ENCODE data around the gene NKIRAS1. TPM values are rescaled to one million over a fixed set of nuclear protein-coding genes. Genes with fewer than 3 reads are reported as not detected.

NKIRAS1 gene
- 17.9 and 23.0 TPM in 2 replicates for total RNA-seq (2021)
- Bru-seq, nascent RNA, result percentile 71 among the genes with signal in this experiment
- percentile 71 among the genes with signal in this experiment for BruChase-seq, experiment 1, labeled RNA remaining after a 2-hour chase
- BruChase-seq, experiment 2, labeled RNA remaining after a 6-hour chase, result percentile 65 among the genes with signal in this experiment
- long read RNA-seq, transcript NKIRAS1-206 (5 exons, 2,014 nt), result major isoform, 35 of 56 reads
- long read RNA-seq, partial matches to known transcripts, result 2 of 56 reads
- long read RNA-seq, other reads (novel, unspliced or antisense), result 16 of 56 reads

- ChIA-PET CTCF (interaction anchor here (0.6 to 1.2 kb wide), 2 partner anchors 29 to 303 kb away, joined by 3 read pairs; no protein-coding TSS in a partner anchor), POLR2A (ENCODE audit: low non-redundant PET) (interaction anchor here (0.5 to 1.0 kb wide), 10 partner anchors 11 to 1539 kb away, joined by 3 to 20 read pairs (median 4); no protein-coding TSS in a partner anchor)
- intact Hi-C loops (cut with micrococcal nuclease; ENCODE audit: unreplicated experiment), result loop anchor here (2.0 to 10.0 kb wide), 2 partner anchors 74 to 318 kb away; no protein-coding TSS in a partner anchor
- no TSS peak for BruUV-seq (replicated peaks)
- Histone ChIP-seq H3K4me1 (ENCODE audit: insufficient read depth, low read length, poor library complexity, severe bottlenecking) (peaks cover 10% of the 10 kb centered on the region), H3K9me3 (ENCODE audit: low read depth, low read length, poor library complexity, severe bottlenecking) (no peaks in the 10 kb centered on the region), H3K4me3 (ENCODE audit: low read depth, low read length, poor library complexity, severe bottlenecking) (peak within 1 kb of the TSS; percentile 87), H3K27me3 (replicated peaks; ENCODE audit: insufficient read depth, low read depth, low read length, poor library complexity) (no peaks in the 10 kb centered on the region), H3K36me3 (ENCODE audit: insufficient read depth, low read length, poor library complexity, severe bottlenecking) (peaks cover 38% of the 10 kb centered on the region), H3K27ac (ENCODE audit: low read depth, low read length, poor library complexity, severe bottlenecking) (peak within 1 kb of the TSS; percentile 92)
- DNase-seq (ENCODE audit: low spot score), result peak; percentile 99
- no peak for TF ChIP-seq EZH2 (IDR thresholded peaks at IDR 0.05; ENCODE audit: borderline replicate concordance, low read depth, low read length, poor library complexity, severe bottlenecking)
- TF ChIP-seq, protein P1, sequence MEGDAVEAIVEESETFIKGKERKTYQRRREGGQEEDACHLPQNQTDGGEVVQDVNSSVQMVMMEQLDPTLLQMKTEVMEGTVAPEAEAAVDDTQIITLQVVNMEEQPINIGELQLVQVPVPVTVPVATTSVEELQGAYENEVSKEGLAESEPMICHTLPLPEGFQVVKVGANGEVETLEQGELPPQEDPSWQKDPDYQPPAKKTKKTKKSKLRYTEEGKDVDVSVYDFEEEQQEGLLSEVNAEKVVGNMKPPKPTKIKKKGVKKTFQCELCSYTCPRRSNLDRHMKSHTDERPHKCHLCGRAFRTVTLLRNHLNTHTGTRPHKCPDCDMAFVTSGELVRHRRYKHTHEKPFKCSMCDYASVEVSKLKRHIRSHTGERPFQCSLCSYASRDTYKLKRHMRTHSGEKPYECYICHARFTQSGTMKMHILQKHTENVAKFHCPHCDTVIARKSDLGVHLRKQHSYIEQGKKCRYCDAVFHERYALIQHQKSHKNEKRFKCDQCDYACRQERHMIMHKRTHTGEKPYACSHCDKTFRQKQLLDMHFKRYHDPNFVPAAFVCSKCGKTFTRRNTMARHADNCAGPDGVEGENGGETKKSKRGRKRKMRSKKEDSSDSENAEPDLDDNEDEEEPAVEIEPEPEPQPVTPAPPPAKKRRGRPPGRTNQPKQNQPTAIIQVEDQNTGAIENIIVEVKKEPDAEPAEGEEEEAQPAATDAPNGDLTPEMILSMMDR (conservative IDR thresholded peaks at IDR 0.05; ENCODE audit: low read depth, low read length), result peak; percentile 30; the same call in 1 of the 2 replicates
Observed at GRCh38 chr3:23916886-23917678, at the start of gene NKIRAS1, which contains the start of gene RPL15. TSS of gene NKIRAS1 (minus strand) at chr3:23916990. CDS start at chr3:23910904, 6,086 bp downstream. TSS of gene RPL15 (plus strand) at chr3:23917132. CDS start at chr3:23917860, 728 bp downstream.

DNA sequence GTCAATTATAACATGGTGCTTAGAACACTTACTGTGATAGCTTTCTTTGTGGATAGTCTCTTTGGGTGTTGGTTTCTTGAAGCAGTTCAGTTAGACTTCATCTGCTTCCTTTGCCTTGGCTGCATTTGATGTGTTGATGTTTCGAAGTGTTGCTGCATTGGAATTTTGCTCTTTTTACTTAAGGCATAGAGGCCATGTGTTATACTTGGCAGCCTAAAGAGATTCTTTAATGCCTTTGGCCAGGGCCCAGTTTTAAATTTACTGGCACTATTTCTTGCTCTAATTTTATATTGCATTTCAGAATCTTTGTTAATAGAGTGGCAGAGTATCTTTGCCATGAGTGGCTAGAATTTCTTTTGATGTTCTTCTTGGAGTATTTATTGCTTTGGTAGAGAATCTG, 49.5 kb upstream of the NKIRAS1 start:
- Histone ChIP-seq H3K27ac (ENCODE audit: low read depth, low read length, poor library complexity, severe bottlenecking) (no peak overlapping the region), H3K27me3 (replicated peaks; ENCODE audit: insufficient read depth, low read depth, low read length, poor library complexity) (no peaks in the 10 kb centered on the region), H3K36me3 (ENCODE audit: insufficient read depth, low read length, poor library complexity, severe bottlenecking) (no peaks in the 10 kb centered on the region), H3K4me1 (ENCODE audit: insufficient read depth, low read length, poor library complexity, severe bottlenecking) (no peaks in the 10 kb centered on the region), H3K9me3 (ENCODE audit: low read depth, low read length, poor library complexity, severe bottlenecking) (no peaks in the 10 kb centered on the region), H3K4me3 (ENCODE audit: low read depth, low read length, poor library complexity, severe bottlenecking) (no peak overlapping the region)
- no TSS peak for BruUV-seq (replicated peaks)
- ChIA-PET CTCF (no interaction called here), POLR2A (ENCODE audit: low non-redundant PET) (no interaction called here)
- intact Hi-C loops (cut with micrococcal nuclease; ENCODE audit: unreplicated experiment), result no loop called here
- no peak for TF ChIP-seq EZH2 (IDR thresholded peaks at IDR 0.05; ENCODE audit: borderline replicate concordance, low read depth, low read length, poor library complexity, severe bottlenecking)
- TF ChIP-seq, protein P1 (conservative IDR thresholded peaks at IDR 0.05; ENCODE audit: low read depth, low read length), result no peak
- no peak for DNase-seq (ENCODE audit: low spot score)

GRCh38 chr3:23964537-23965235, 47.9 kb upstream of the NKIRAS1 start:
- BruUV-seq (replicated peaks), result no TSS peak
- no peak overlapping the region for H3K4me3 ChIP-seq (ENCODE audit: low read depth, low read length, poor library complexity, severe bottlenecking)
- no peak overlapping the region for H3K27ac ChIP-seq (ENCODE audit: low read depth, low read length, poor library complexity, severe bottlenecking)
- intact Hi-C loops (cut with micrococcal nuclease; ENCODE audit: unreplicated experiment), result no loop called here
- ChIA-PET CTCF (interaction anchor here (0.7 kb wide), 1 partner anchor 14 kb away, joined by 10 read pairs; no protein-coding TSS in a partner anchor), POLR2A (ENCODE audit: low non-redundant PET) (interaction anchor here (0.6 kb wide), 1 partner anchor 19 kb away, joined by 9 read pairs; no protein-coding TSS in a partner anchor)
- no peaks in the 10 kb centered on the region for H3K4me1 ChIP-seq (ENCODE audit: insufficient read depth, low read length, poor library complexity, severe bottlenecking)
- DNase-seq (ENCODE audit: low spot score), result no peak
- TF ChIP-seq, protein P1 (conservative IDR thresholded peaks at IDR 0.05; ENCODE audit: low read depth, low read length), result no peak
- no peak for TF ChIP-seq EZH2 (IDR thresholded peaks at IDR 0.05; ENCODE audit: borderline replicate concordance, low read depth, low read length, poor library complexity, severe bottlenecking)
- H3K36me3 ChIP-seq (ENCODE audit: insufficient read depth, low read length, poor library complexity, severe bottlenecking), result no peaks in the 10 kb centered on the region
- H3K9me3 ChIP-seq (ENCODE audit: low read depth, low read length, poor library complexity, severe bottlenecking), result no peaks in the 10 kb centered on the region
- H3K27me3 ChIP-seq (replicated peaks; ENCODE audit: insufficient read depth, low read depth, low read length, poor library complexity), result no peaks in the 10 kb centered on the region
